Stimulated activated CD8-positive, alpha-beta memory T cell treated with anti-CD3 and anti-CD28 coated beads, Interleukin-12 subunit alpha, Interleukin-12 subunit beta, amount 100 ng/mL, for 24 hours (primary cell): ENCODE data around the gene NR5A1.

Experiments used
- DNase-seq: peaks from one replicate; pipeline ENCODE4 v3.0.0-alpha.2; 2020; ENCODE audit errors: extremely low read depth

NR5A1 gene

DNA sequence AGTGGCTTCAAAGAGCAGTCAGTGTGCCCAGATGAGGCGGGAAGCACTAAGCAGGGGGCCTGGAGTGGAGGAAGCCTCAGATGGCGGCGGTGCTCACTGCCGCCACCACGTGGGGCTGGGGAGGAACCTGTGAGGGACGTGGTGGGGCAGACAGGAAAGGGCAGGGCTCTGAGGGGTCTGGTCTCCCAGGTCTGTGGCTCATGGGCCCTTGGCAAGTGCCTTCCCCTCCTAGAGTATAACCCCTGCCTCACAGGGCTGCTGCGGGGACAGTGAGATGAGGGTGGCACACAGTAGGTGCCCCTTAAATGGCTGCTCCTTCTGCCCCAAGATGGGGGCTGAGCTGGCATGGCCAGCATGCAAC, 26.6 kb downstream of the NR5A1 start:
- DNase-seq, result no peak

GRCh38 chr9:124479947-124480620, 27.1 kb downstream of the NR5A1 start:
- DNase-seq, result no peak

DNA sequence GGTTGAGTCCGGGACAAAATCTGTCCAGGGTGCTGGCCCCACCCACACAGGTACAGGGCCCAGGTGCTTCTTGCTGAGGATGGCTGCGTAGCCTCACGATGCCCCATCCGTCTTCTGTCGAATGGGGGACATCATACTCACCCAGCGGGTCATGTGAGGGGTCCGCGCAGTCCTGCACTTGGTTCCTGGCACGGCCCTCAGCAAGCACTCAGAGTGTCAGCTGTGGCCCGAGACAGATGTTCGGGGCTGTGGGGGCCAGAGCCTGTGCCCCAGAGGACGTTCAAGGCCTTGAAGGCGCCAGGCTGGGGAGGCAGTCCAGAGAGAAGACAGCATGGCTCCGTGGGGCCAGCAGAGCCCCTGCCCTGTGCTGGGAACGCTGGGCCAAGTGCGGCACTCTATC, 27.8 kb downstream of the NR5A1 start:
- DNase-seq, result no peak

DNA sequence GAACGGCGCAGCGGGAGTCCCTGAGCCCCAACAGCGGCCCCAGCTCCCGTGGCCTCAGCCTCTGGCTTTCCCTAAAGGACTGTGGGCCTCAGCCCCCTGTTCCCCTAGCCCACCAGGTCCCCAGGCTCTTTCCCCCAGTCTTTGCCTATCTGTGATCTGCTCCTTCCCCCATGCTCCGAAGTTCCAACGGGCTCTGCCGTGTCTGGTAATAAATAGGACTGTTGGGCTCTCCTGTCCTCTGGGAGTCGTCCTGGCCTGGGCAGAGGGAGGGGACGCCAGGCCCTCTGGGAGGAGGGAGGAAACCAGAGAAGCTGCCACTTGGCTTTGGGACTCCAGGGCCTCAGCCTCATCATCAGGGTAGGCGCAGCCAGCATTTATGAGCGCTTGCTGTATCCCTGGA, 28.8 kb downstream of the NR5A1 start:
- DNase-seq, result no peak

DNA sequence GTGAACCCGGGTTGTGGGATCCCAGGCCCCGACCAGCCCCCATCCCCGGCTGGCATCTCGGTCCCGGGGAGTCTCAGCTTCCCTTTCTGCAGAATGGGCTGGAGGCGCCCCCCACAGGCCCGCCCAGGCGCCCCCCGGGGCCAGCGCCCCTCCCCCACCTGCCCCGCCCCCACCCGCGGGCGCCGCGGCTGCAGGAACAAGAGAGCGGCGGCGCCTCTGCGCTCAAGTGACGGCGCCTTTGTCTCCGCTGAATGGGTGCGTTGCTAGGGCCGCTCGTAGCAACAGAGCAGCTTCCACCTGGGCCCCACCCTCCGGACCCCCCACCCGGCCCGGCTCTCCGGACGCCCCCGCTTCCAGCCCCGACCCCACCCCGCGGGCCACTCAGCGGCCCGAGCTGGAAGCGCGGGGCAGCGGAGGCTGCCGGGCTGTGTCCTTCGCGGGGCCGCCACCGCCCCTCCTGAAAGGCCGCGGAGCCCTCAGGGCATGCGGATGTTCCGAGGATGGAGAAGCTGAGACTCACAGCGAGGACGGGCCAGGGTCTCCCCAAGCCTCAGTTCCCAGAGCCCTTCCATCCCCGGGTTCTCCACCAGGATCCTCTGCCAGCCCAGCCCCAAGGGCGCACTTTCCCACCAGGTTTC, 29.4 kb downstream of the NR5A1 start:
- no peak for DNase-seq

DNA sequence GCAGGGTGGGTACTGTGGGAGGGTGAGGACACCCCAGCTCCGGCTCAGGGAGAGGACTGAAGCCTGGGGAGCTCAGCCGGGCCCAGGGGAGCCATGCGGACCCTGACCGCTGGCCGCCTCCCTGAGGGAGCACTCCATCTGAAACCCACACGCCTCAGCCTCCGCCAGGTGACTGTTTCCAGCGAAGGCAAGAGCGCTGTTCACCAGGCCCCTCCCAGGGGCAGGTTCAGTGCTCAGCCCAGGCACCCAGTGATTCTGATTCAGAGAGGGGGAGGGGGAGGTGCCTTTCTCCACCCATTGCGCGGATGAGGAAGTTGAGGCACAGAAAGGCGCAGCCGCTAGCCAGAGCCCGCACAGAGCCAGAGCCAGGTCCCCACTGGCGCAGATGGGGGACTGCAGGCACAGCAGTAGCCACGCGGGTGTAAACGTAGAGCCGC, 30.0 kb downstream of the NR5A1 start:
- no peak for DNase-seq

- no peak for DNase-seq
Observed at GRCh38 chr9:124475868-124476690, 31.1 kb downstream of the NR5A1 start.

DNA sequence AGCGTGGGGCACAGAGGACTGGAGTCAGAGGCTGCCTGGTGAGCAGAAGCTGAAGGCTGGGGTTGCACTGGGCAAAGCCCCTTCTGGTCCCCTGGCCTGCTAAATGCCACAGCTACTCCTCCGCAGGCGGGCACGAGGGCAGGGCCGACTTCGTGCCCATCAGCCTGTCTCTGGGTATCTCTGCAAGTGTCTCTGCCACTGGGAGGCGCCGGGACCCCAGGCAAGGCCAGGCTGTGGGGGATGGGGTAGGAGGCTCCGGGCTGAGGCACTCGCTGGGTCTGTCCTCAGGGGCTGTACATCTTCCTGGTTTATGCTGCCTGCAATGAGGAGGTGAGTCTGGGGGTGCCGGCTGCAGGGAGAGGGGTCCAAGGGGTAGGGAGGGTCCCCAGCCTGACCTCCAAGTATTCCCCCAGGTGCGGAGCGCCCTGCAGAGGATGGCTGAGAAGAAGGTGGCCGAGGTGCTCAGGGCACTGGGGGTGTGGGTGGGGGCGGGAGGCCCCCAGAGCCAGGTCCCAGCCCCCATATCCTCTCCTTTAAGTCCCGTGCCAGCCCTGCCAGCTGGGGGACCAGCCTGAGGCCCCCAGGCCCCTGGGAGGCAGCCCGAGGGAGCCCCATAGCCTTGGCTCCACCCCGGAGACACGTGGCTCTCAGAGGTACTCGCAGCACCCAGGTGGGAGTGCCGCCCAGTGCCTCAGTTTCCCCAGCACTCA, 31.9 kb downstream of the NR5A1 start:
- no peak for DNase-seq

DNA sequence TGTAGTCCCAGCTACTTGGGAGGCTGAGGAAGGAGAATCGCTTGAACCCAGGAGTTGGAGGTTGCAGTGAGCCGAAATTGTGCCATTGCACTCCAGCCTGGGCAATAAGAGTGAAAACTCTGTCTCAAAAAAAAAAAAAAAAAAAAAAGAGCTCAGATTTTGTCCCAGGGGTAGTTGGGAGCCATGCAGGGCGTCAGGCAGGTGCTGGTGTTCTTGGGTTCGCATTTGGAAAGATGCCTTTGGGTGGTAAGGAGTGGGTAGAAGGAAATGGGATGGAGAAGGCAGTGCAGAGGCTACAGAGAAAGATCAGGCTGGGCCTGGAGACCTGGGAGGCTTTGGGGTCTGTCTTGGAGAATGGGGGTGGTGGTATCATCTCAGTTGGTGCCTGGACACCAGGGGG, 33.0 kb downstream of the NR5A1 start:
- no peak for DNase-seq

DNA sequence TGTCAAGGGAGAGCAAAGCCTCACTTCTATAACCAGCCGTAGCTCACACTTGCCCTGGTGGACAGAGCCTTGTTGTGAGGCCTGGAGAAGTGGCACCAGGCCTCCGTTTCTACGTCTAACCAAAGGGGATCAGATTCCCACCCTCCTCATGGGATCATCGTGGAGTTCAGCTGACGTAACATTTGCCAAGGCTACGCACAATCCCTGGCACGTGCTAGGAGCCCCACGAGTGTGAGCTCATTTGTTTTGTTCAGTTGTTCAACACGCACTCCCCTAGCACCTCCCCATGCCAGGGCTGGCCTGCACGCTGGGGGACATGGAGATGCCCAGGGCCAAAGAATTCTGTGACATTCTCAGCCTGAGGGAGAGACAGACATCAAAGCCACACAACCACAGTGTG, 33.9 kb downstream of the NR5A1 start:
- DNase-seq, result no peak

DNA sequence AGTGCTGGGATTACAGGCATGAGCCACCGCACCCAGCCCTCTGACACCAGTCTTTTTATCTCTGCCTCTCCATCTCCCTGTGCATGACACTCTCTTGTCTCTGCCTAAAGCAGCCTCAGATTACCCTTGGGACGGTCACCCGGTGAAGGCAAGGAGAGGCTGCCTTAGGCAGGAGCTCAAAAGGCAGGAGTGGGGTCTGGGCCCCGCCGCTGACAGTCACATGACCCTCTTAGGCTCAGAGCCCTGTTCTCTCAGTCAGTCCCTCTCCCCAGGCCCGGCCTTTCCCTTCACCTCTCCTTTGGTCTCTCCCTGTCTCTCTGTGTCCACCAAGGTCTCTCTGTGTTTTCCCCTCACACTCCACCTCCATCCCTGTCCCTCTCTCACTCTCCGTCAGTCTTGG, 34.4 kb downstream of the NR5A1 start:
- DNase-seq, result no peak

- no peak for DNase-seq
Observed at GRCh38 chr9:124471761-124472160, 35.4 kb downstream of the NR5A1 start.

GRCh38 chr9:124470726-124471125, 36.5 kb downstream of the NR5A1 start:
- DNase-seq, result no peak

GRCh38 chr9:124470306-124470705, 36.9 kb downstream of the NR5A1 start:
- DNase-seq, result no peak

GRCh38 chr9:124469011-124469832, 38.0 kb downstream of the NR5A1 start:
- DNase-seq, result no peak

DNA sequence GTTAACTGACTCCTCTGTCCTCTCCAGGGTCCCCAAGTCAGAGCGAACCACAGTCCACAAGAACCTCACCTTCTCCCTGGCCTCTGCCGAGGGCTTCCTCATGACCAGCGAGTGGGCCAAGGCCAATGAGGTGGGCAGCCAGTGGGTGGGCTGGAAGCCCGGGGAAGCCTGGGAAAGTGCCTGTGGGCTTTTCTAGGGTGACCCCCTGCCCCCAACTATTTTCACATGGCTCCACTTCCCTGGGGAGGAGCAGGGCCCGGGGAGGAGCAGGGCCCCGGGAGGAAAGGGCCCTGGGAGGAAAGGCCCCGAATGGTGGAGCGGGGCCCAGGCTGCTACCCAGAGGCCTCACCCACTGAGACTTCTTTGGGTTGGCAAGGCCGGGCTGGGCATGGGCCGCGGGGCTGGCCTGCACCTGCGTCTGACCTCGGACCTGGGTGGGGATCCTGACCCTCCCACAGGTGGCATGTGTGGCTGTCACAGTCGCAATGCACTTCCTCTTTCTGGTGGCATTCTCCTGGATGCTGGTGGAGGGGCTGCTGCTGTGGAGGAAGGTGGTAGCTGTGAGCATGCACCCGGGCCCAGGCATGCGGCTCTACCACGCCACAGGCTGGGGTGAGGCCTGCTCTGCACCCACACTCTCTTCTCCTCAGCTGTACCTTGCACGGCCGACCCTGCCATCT, 39.0 kb downstream of the NR5A1 start:
- DNase-seq, result no peak

DNA sequence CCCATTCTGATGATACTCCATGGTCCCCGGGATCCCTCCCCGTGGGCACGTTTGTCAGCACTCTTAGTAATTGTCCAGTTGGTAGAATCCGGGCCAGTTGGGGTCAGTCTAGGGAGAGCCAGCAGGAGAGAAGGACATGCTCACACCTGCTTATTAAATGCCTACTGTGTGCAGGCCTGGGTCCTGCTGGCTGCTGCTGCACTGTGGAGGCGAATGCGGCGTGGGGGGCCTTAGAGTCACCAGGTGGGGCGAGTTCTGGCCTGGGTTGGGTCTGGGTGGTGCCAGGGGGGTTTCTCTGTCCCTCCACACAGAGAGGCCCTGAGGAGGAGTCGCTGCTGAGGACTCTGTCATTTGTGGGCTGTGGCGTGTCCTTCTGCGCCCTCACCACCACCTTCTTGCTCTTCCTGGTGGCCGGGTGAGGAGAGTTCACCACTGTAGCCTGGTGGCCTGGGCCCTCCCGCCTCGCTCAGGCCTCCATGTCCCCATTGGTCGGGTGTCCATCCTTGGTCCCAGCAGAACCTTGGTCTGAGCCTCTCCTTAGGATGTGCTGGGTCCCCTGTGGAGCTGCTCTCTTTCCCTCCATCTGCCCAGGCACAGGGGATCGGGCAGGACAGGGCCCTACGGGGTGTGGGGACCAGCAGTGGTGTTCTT, 39.7 kb downstream of the NR5A1 start:
- DNase-seq, result no peak

GRCh38 chr9:124465736-124466135, 41.5 kb downstream of the NR5A1 start:
- no peak for DNase-seq

DNA sequence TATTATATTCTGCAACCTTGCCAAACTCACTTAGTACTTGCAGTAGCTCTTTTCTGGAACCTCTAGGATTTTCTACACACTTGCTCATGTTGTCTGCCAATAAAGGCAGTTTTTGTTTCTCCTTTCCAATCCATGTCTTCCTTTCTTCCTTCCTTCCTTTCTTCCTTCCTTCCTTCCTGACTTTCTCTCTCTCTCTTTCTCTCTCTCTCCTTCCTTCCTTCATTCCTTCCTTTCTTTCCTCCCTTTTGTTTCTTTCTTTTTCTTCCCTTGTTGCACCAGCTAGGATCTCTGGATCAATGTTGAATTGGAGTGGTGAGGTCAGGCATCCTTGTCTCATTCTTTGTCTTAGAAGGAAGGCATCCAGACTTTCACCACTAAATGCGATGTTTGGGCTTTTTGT, 44.5 kb downstream of the NR5A1 start:
- no peak for DNase-seq

- DNase-seq, result no peak
Observed at GRCh38 chr9:124458441-124458840, 48.8 kb downstream of the NR5A1 start.
